Measurements from ENCODE around the gene HS6ST1.

DNA sequence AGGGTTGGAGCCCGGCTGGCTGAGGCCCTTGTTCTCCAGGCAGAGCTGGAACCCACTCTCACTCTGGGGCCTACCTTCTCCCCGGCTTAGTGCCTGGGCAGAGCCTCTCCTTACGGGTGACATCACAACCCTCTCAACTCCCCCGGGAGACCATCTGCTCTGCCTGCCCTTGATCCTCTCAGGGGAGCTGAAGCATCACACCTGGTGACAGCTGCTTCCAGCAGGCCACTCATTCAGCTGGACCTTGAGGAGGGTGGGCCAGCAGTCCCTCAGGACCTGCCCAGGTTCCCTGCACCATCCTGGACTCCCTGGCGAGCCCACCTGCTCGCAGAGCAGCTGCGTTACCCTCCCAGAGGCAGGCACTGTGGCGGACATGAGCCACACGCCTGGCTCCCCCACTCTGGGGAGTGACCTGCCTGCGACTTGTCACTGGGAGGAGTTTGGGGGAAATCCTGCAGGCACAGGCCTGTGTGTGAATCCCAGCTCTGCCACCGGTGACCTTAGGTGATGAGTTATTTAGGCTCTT is 13.1 kb downstream of the HS6ST1 start:
- TF ChIP-seq POLR2AphosphoS5 (IDR thresholded peaks at IDR 0.05; ENCODE audit: low read depth, low read length) (no peak), POLR2A (IDR thresholded peaks at IDR 0.05; ENCODE audit: low read depth, low read length) (no peak), TAF1 (IDR thresholded peaks at IDR 0.05; ENCODE audit: borderline replicate concordance, low read depth, low read length) (no peak)
